ENCODE results near the gene HTD2. TPM values are rescaled to one million over a fixed set of nuclear protein-coding genes. Genes with fewer than 3 reads are reported as not detected.

HTD2 gene
- total and polyA plus RNA-seq, 3 donors from 2014 or later, result 14.6 to 16.4 (median 15.1) TPM

GRCh38 chr3:58329150-58329921 is 23.0 kb downstream of the HTD2 start:
- Histone ChIP-seq H3K4me3 (no peak overlapping the region), H3K4me1 (peaks cover 10% of the 10 kb centered on the region), H3K27me3 (no peaks in the 10 kb centered on the region), H3K36me3 (ENCODE audit: low read depth, missing control alignments) (no peaks in the 10 kb centered on the region), H3K27ac (no peak overlapping the region), H3K9me3 (no peaks in the 10 kb centered on the region)
- intact Hi-C loops (cut with DNase I; ENCODE audit: low total_unique reads), result loop anchor here (10.0 kb wide), 1 partner anchor 85 kb away; no protein-coding TSS in a partner anchor
- 87 to 91% methylated on average over 8 of the region's 8 CpGs for WGBS, 2 donors
- no peak for TF ChIP-seq CTCF (IDR thresholded peaks at IDR 0.05)
- no peak for TF ChIP-seq POLR2A (IDR thresholded peaks at IDR 0.05)
- DNase-seq, result no peak

- H3K36me3 ChIP-seq (ENCODE audit: low read depth, missing control alignments), result no peaks in the 10 kb centered on the region
- intact Hi-C loops (cut with DNase I; ENCODE audit: low total_unique reads), result loop anchor here (5.0 to 10.0 kb wide), 2 partner anchors 85 to 162 kb away; partner anchors contain the start of gene KCTD6
- WGBS, 2 donors, result 91 to 94% methylated on average over 5 of the region's 5 CpGs
- no peak overlapping the region for H3K27ac ChIP-seq
- no peaks in the 10 kb centered on the region for H3K27me3 ChIP-seq
- no peak for DNase-seq
- TF ChIP-seq CTCF (IDR thresholded peaks at IDR 0.05), result no peak
- TF ChIP-seq POLR2A (IDR thresholded peaks at IDR 0.05), result no peak
- no peaks in the 10 kb centered on the region for H3K9me3 ChIP-seq
- peaks cover 10% of the 10 kb centered on the region for H3K4me1 ChIP-seq
- H3K4me3 ChIP-seq, result no peak overlapping the region
Measured at GRCh38 chr3:58329922-58330413, 23.6 kb downstream of the HTD2 start.

- Histone ChIP-seq H3K36me3 (ENCODE audit: low read depth, missing control alignments) (no peaks in the 10 kb centered on the region), H3K9me3 (no peaks in the 10 kb centered on the region), H3K4me1 (peaks cover 10% of the 10 kb centered on the region), H3K27ac (no peak overlapping the region), H3K27me3 (no peaks in the 10 kb centered on the region), H3K4me3 (no peak overlapping the region)
- 67 to 72% methylated on average over 4 of the region's 4 CpGs for WGBS, 2 donors
- intact Hi-C loops (cut with DNase I; ENCODE audit: low total_unique reads), result loop anchor here (5.0 kb wide), 1 partner anchor 161 kb away; the partner anchor contains the start of gene KCTD6
- TF ChIP-seq CTCF (IDR thresholded peaks at IDR 0.05) (no peak), POLR2A (IDR thresholded peaks at IDR 0.05) (no peak)
- DNase-seq, result no peak
Measured at GRCh38 chr3:58331593-58332152, 25.4 kb downstream of the HTD2 start.

GRCh38 chr3:58332575-58333188 is 26.4 kb downstream of the HTD2 start, which contains the start of gene PXK:
PXK (plus strand) TSS chr3:58332892; CDS start chr3:58332989, 97 bp downstream.
- H3K36me3 ChIP-seq (ENCODE audit: low read depth, missing control alignments), result no peaks in the 10 kb centered on the region
- intact Hi-C loops (cut with DNase I; ENCODE audit: low total_unique reads), result loop anchor here (5.0 kb wide), 1 partner anchor 160 kb away; the partner anchor contains the start of gene KCTD6
- H3K27me3 ChIP-seq, result no peaks in the 10 kb centered on the region
- 0% methylated on average over 1 to 60 of the region's 79 CpGs for WGBS, 2 donors
- peak within 1 kb of the TSS; percentile 69 to 93 for H3K4me3 ChIP-seq
- peaks cover 10% of the 10 kb centered on the region for H3K4me1 ChIP-seq
- TF ChIP-seq POLR2A (IDR thresholded peaks at IDR 0.05) (no peak), CTCF (IDR thresholded peaks at IDR 0.05) (peak in 1 of 3 experiments; percentile 35)
- no peaks in the 10 kb centered on the region for H3K9me3 ChIP-seq
- peak; percentile 90 for DNase-seq
- H3K27ac ChIP-seq, result peak within 1 kb of the TSS; percentile 2 to 63
